ENCODE results near the gene CACNA1C. TPM values are rescaled to one million over a fixed set of nuclear protein-coding genes. Genes with fewer than 3 reads are reported as not detected.

Gene CACNA1C
- total RNA-seq, 3 donors from 2014 or later = 2.6 to 11.8 (median 9.5) TPM

DNA sequence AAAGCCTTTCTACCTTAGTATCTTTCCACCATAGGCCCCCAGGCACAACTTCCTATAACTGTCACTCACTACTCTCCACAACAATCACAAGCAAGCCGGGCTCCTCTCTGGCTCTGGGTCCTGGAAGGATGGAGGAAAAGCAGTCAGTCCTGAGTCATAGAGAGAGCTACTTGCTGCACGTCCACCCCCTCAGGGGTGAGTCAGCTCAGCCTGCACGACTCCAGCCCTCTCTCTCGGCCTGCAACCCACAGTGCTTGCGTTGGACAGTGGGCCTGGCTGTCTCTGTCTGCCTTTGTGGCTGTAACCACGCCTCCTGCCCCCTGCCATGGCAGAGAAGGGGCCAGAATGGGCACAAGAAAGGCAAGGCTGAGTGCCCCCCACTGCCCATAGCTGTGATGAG lies 587.9 kb downstream of the CACNA1C start:
- Histone ChIP-seq H3K27me3 (no peaks in the 10 kb centered on the region), H3K9me3 (no peaks in the 10 kb centered on the region), H3K4me1 (no peaks in the 10 kb centered on the region), H3K36me3 (no peaks in the 10 kb centered on the region), H3K27ac (peak overlapping the region; percentile 4 to 82), H3K4me3 (no peak overlapping the region)
- DNase-seq (ENCODE audit: low spot score in 2 of 2) = peak in 1 of 2 donors; percentile 48
- TF ChIP-seq POLR2A (IDR thresholded peaks at IDR 0.05) (no peak), POLR2AphosphoS5 (IDR thresholded peaks at IDR 0.05) (no peak)
- TF ChIP-seq, protein P1, sequence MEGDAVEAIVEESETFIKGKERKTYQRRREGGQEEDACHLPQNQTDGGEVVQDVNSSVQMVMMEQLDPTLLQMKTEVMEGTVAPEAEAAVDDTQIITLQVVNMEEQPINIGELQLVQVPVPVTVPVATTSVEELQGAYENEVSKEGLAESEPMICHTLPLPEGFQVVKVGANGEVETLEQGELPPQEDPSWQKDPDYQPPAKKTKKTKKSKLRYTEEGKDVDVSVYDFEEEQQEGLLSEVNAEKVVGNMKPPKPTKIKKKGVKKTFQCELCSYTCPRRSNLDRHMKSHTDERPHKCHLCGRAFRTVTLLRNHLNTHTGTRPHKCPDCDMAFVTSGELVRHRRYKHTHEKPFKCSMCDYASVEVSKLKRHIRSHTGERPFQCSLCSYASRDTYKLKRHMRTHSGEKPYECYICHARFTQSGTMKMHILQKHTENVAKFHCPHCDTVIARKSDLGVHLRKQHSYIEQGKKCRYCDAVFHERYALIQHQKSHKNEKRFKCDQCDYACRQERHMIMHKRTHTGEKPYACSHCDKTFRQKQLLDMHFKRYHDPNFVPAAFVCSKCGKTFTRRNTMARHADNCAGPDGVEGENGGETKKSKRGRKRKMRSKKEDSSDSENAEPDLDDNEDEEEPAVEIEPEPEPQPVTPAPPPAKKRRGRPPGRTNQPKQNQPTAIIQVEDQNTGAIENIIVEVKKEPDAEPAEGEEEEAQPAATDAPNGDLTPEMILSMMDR (IDR thresholded peaks at IDR 0.05) = no peak
- intact Hi-C loops (cut with DNase I; ENCODE audit: low total_unique reads) = loop anchor here (2.0 kb wide), 1 partner anchor 68 kb away; no protein-coding TSS in a partner anchor

DNA sequence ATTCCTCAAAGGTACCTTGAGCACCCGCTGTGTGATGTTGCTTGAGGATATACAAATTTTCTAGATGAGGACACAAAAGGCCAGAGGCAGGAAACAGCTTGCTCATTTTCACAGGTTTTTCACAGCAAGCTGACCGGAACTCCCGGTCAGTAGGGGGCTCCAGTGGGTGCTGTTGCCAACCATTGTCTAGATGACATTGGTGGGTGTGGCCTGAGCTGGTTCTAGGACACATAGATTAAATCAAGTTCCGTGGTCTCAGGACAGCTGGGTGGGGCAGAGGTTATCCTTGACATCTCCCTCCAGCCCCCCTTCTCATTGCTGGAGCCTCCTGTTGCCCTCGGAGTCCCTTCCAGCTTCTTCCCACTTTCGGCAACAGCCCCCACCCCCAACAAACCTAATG lies 588.4 kb downstream of the CACNA1C start:
- no peak for TF ChIP-seq POLR2A (IDR thresholded peaks at IDR 0.05)
- TF ChIP-seq, protein P1 (IDR thresholded peaks at IDR 0.05) = no peak
- no peak for TF ChIP-seq POLR2AphosphoS5 (IDR thresholded peaks at IDR 0.05)
- H3K9me3 ChIP-seq = no peaks in the 10 kb centered on the region
- H3K27ac ChIP-seq = peak overlapping the region; percentile 4 to 82
- intact Hi-C loops (cut with DNase I; ENCODE audit: low total_unique reads) = loop anchor here (2.0 kb wide), 1 partner anchor 68 kb away; no protein-coding TSS in a partner anchor
- peak in 1 of 2 donors; percentile 28 for DNase-seq (ENCODE audit: low spot score in 2 of 2)
- no peaks in the 10 kb centered on the region for H3K4me1 ChIP-seq
- H3K36me3 ChIP-seq = no peaks in the 10 kb centered on the region
- no peak overlapping the region for H3K4me3 ChIP-seq
- H3K27me3 ChIP-seq = no peaks in the 10 kb centered on the region

DNA sequence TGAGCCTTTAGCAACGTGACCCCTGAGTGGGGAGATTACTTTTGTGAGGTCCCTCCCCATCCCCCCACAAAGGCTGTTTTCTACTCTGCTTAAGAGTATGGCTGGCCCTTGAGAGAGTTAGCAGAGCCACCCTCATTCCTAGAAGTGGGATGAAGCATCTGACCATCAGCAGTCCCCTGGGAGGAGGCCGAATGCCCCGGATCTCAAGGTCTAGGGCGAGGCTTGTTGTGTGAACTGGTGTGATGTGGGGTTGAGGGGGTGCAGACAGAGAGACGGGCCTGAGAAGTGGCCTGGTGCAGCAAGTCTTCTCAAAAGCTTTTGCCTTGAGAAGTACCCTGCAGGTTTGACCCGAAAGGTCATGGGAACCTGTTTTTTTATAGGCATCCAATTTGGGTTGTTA lies 589.0 kb downstream of the CACNA1C start:
- no peak for TF ChIP-seq POLR2AphosphoS5 (IDR thresholded peaks at IDR 0.05)
- TF ChIP-seq, protein P1 (IDR thresholded peaks at IDR 0.05) = no peak
- TF ChIP-seq POLR2A (IDR thresholded peaks at IDR 0.05) = no peak
- no peaks in the 10 kb centered on the region for H3K27me3 ChIP-seq
- H3K27ac ChIP-seq = no peak overlapping the region
- no peaks in the 10 kb centered on the region for H3K9me3 ChIP-seq
- H3K4me1 ChIP-seq = no peaks in the 10 kb centered on the region
- no peak overlapping the region for H3K4me3 ChIP-seq
- intact Hi-C loops (cut with DNase I; ENCODE audit: low total_unique reads) = loop anchor here (2.0 kb wide), 1 partner anchor 69 kb away; no protein-coding TSS in a partner anchor
- DNase-seq (ENCODE audit: low spot score in 2 of 2) = peak in 1 of 2 donors; percentile 19
- no peaks in the 10 kb centered on the region for H3K36me3 ChIP-seq

DNA sequence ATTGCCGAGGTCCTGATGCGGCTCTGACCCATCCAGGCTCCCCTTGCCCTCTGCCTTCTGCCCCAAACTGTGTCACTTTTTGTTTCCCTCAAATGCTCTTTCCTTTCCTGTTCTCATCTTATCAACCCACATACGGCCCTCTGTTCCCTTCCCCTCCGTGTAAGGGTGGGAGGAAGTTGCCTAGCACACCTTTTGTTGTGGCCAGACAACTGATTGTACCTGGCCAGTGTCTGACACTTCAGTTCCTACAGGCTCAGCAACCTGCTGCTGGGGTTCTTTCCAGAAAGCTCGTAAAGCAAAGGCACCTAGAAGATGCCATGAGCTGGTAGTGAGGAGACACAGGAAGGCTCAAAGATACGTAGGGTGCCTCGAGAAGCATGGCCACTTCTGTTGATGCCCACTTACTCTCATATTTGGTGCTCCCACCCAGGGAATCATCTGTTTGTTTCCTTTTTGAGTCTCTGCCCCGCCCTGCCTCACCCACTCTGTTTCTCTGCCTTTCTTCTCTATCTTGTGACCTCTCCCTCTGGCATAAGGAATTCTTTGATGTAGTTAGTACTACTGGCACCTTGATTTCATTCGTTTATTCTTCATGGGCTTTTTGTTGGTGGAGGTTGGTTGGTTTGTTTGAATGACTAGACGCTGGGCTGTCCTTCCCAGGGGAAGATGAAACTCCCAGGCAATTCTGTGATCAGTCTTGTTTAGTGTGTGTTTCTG lies 589.5 kb downstream of the CACNA1C start:
- Histone ChIP-seq H3K27ac (no peak overlapping the region), H3K36me3 (no peaks in the 10 kb centered on the region), H3K9me3 (no peaks in the 10 kb centered on the region), H3K4me3 (no peak overlapping the region), H3K27me3 (no peaks in the 10 kb centered on the region), H3K4me1 (no peaks in the 10 kb centered on the region)
- no peak for TF ChIP-seq POLR2A (IDR thresholded peaks at IDR 0.05)
- TF ChIP-seq, protein P1 (IDR thresholded peaks at IDR 0.05) = no peak
- TF ChIP-seq POLR2AphosphoS5 (IDR thresholded peaks at IDR 0.05) = no peak
- intact Hi-C loops (cut with DNase I; ENCODE audit: low total_unique reads) = no loop called here
- DNase-seq (ENCODE audit: low spot score in 2 of 2) = peak in 1 of 2 donors; percentile 2

DNA sequence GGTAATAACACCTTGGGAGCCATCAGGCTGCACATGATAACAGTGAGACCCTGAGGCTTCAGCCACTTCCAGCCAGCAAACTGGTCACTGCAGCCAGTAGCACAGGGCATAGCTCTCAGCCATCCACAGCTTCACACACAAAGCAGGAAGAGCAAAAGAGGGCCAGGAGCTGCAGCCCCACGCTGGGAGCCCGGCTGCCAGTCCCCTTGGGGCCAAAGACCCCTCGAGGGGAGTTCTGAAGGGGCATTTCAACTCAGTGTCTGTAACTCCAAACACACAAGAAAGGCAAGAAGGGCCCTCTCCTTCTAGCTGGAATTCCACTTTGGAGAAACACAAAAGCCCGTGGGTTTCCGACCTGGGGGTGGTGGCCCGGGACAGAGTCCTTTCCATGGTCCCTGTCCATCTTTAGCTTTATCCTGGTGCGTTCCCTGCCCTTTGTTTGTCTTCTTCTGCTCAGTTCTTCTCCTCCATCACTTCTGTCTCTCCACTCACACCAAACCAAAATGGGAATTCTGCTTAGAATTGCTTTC lies 590.2 kb downstream of the CACNA1C start:
- Histone ChIP-seq H3K36me3 (no peaks in the 10 kb centered on the region), H3K27me3 (no peaks in the 10 kb centered on the region), H3K9me3 (no peaks in the 10 kb centered on the region), H3K4me3 (no peak overlapping the region), H3K27ac (no peak overlapping the region), H3K4me1 (no peaks in the 10 kb centered on the region)
- intact Hi-C loops (cut with DNase I; ENCODE audit: low total_unique reads) = no loop called here
- peak in 1 of 2 donors; percentile 30 for DNase-seq (ENCODE audit: low spot score in 2 of 2)
- TF ChIP-seq, protein P1 (IDR thresholded peaks at IDR 0.05) = no peak
- TF ChIP-seq POLR2A (IDR thresholded peaks at IDR 0.05) = no peak
- no peak for TF ChIP-seq POLR2AphosphoS5 (IDR thresholded peaks at IDR 0.05)
